ENCODE results near the gene APOLD1.
A peak's percentile ranks its signal among the peaks of the same experiment; 100 is the strongest.
"Not testable (repeated sequence)": the region's sequence is repeated elsewhere in the genome, so short reads cannot be mapped to it uniquely, and the experiment has no call there.

The APOLD1 gene

GRCh38 chr12:12786706-12787601 lies 1.5 kb downstream of the APOLD1 start:
- peak; percentile 85 for DNase-seq

- DNase-seq, result no peak
Measured at GRCh38 chr12:12788131-12788530, 2.7 kb downstream of the APOLD1 start.

- DNase-seq, result peak; percentile 96
Measured at GRCh38 chr12:12788675-12789368, 3.4 kb downstream of the APOLD1 start.

GRCh38 chr12:12790956-12791355 lies 5.5 kb downstream of the APOLD1 start:
- DNase-seq, result no peak

- no peak for DNase-seq
Measured at GRCh38 chr12:12791756-12792369, 6.4 kb downstream of the APOLD1 start.

GRCh38 chr12:12792421-12792820 lies 7.0 kb downstream of the APOLD1 start:
- DNase-seq, result no peak

GRCh38 chr12:12794686-12795085 lies 9.2 kb downstream of the APOLD1 start:
- DNase-seq, result no peak

GRCh38 chr12:12796171-12796570 lies 10.7 kb downstream of the APOLD1 start:
- no peak for DNase-seq

- DNase-seq, result no peak
Measured at GRCh38 chr12:12796928-12797793, 11.7 kb downstream of the APOLD1 start.

GRCh38 chr12:12797794-12798152 lies 12.3 kb downstream of the APOLD1 start:
- DNase-seq, result no peak

- no peak for DNase-seq
Measured at GRCh38 chr12:12798480-12798879, 13.0 kb downstream of the APOLD1 start.

GRCh38 chr12:12799163-12799920 lies 13.9 kb downstream of the APOLD1 start:
- no peak for DNase-seq

GRCh38 chr12:12800406-12801180 lies 15.1 kb downstream of the APOLD1 start:
- DNase-seq, result no peak

- not testable (repeated sequence) for DNase-seq
Measured at GRCh38 chr12:12801656-12802055, 16.2 kb downstream of the APOLD1 start.

- DNase-seq, result peak; percentile 82
Measured at GRCh38 chr12:12803186-12803585, 17.7 kb downstream of the APOLD1 start.

- DNase-seq, result no peak
Measured at GRCh38 chr12:12804011-12804410, 18.6 kb downstream of the APOLD1 start.

- no peak for DNase-seq
Measured at GRCh38 chr12:12804432-12804886, 19.0 kb downstream of the APOLD1 start.

GRCh38 chr12:12806784-12807516 lies 21.5 kb downstream of the APOLD1 start:
- peak; percentile 79 for DNase-seq

GRCh38 chr12:12807517-12807903 lies 22.1 kb downstream of the APOLD1 start:
- not testable (repeated sequence) for DNase-seq

GRCh38 chr12:12807970-12808702 lies 22.7 kb downstream of the APOLD1 start:
- no peak for DNase-seq

Measured in hematopoietic multipotent progenitor cell treated with erythropoietin and hydrocortisone succinate and interleukin-3 and kit ligand, for 6 days (in vitro differentiated cells).